Esophagus muscularis mucosa (tissue), 4 donors: ENCODE results near the gene TXNRD2. TPM values are rescaled to one million over a fixed set of nuclear protein-coding genes. Genes with fewer than 3 reads are reported as not detected.

Source experiments
- DNase-seq: peaks from one replicate; pipeline ENCODE4 v3.0.0-alpha.2; 2017; ENCODE audit errors: extremely low spot score
- H3K27ac ChIP-seq, 4 donors: fragments of 200-600 bp; sonication (generic); replicated peaks in 1 of 4; 1 replicate in 3 of 4; 2 replicates in 1 of 4; pipeline ENCODE4 v1.5.1; 2016 to 2019; ENCODE audit warnings: mild to moderate bottlenecking in 1 of 4
- H3K27me3 ChIP-seq, 4 donors: fragments of 200-600 bp; sonication (generic); one replicate each; pipeline versions ENCODE4 v1.5.1 to v1.6.0; 2016 to 2019
- H3K36me3 ChIP-seq, 4 donors: fragments of 200-600 bp; sonication (generic); one replicate each; pipeline ENCODE4 v1.5.1; 2016 to 2019
- H3K4me1 ChIP-seq, 4 donors: fragments of 200-600 bp; sonication (generic); one replicate each; pipeline ENCODE4 v1.5.1; 2016 to 2019
- H3K4me3 ChIP-seq, 4 donors: fragments of 200-600 bp; sonication (generic); 1 replicate in 2 of 4; 2 replicates in 2 of 4; pipeline ENCODE4 v1.5.1; 2016 to 2019; ENCODE audit warnings: mild to moderate bottlenecking in 4 of 4, moderate library complexity in 1 of 4
- H3K9me3 ChIP-seq, 4 donors: fragments of 200-600 bp; sonication (generic); 1 replicate in 3 of 4; 2 replicates in 1 of 4; pipeline ENCODE4 v1.5.1; 2016 to 2019
- CTCF ChIP-seq, 3 experiments: fragments of 200-600 bp in 2 of 3; fragments of 450-650 bp in 1 of 3; sonication (generic) in 2 of 3; IDR thresholded peaks; one replicate each; pipeline ENCODE4 v1.5.1; 2017 to 2019; ENCODE audit warnings: antibody characterized with exemption in 3 of 3, mild to moderate bottlenecking in 2 of 3, moderate library complexity in 1 of 3
- EP300 ChIP-seq: sonication (generic); formaldehyde crosslinking; IDR thresholded peaks from one replicate; pipeline ENCODE4 v1.6.1; 2017; ENCODE audit warnings: antibody characterized with exemption
- POLR2A ChIP-seq: fragments of 450-650 bp; IDR thresholded peaks from one replicate; pipeline ENCODE4 v1.6.1; 2017; ENCODE audit warnings: antibody characterized with exemption, moderate library complexity, mild to moderate bottlenecking, low read depth
- POLR2AphosphoS5 ChIP-seq, 2 donors: sonication (generic); formaldehyde crosslinking; IDR thresholded peaks; one replicate each; pipeline ENCODE4 v1.6.1; 2017; ENCODE audit warnings: antibody characterized with exemption in 2 of 2
- WGBS: methylation state at CpG from one replicate; pipeline ENCODE4 v1.1.5; 2018; 5-methylcytosine and 5-hydroxymethylcytosine counted together
- intact Hi-C: fragments of 100-400 bp; cut with DNase I; formaldehyde crosslinking; loops from one replicate; pipeline ENCODE4 v1.15.1; 2023
- total RNA-seq, 4 donors: library from RNA; depleted of rRNA; stranded (reverse); fragments of >200 nt; gene quantifications; one replicate each; pipeline versions ENCODE4 v1.1.0 to v1.2.1, GENCODE V29; 2016

Gene TXNRD2
- total RNA-seq, 4 donors from 2014 or later = 12.9 to 27.2 (median 23.9) TPM

- Histone ChIP-seq H3K27ac (no peak overlapping the region), H3K4me1 (peaks cover 14 to 25% (median 22%) of the 10 kb centered on the region in 4 donors), H3K9me3 (no peaks in the 10 kb centered on the region), H3K36me3 (peaks cover 0 to 40% (median 26%) of the 10 kb centered on the region in 4 donors), H3K4me3 (no peak overlapping the region), H3K27me3 (no peaks in the 10 kb centered on the region)
- WGBS = 80% methylated on average over 5 of the region's 21 CpGs
- no peak for DNase-seq
- no peak for TF ChIP-seq POLR2A
- no peak for TF ChIP-seq EP300
- TF ChIP-seq POLR2AphosphoS5 (IDR thresholded peaks at IDR 0.05) = no peak
- no peak for TF ChIP-seq CTCF (IDR thresholded peaks at IDR 0.05)
- intact Hi-C loops = no loop called here
Measured at GRCh38 chr22:19876314-19876940, 65.2 kb downstream of the TXNRD2 start.

- intact Hi-C loops = no loop called here
- H3K36me3 ChIP-seq = peaks cover 0 to 40% (median 26%) of the 10 kb centered on the region in 4 donors
- DNase-seq = no peak
- no peaks in the 10 kb centered on the region for H3K27me3 ChIP-seq
- H3K9me3 ChIP-seq = no peaks in the 10 kb centered on the region
- WGBS = 82% methylated on average over 12 of the region's 23 CpGs
- no peak overlapping the region for H3K4me3 ChIP-seq
- peaks cover 10 to 18% (median 15%) of the 10 kb centered on the region in 4 donors for H3K4me1 ChIP-seq
- no peak overlapping the region for H3K27ac ChIP-seq
- TF ChIP-seq POLR2A = no peak
- no peak for TF ChIP-seq CTCF (IDR thresholded peaks at IDR 0.05)
- TF ChIP-seq POLR2AphosphoS5 (IDR thresholded peaks at IDR 0.05) = no peak
- no peak for TF ChIP-seq EP300
Measured at GRCh38 chr22:19875531-19876313, 65.9 kb downstream of the TXNRD2 start.

- DNase-seq = no peak
- intact Hi-C loops = no loop called here
- H3K27ac ChIP-seq = no peak overlapping the region
- H3K4me3 ChIP-seq = no peak overlapping the region
- no peaks in the 10 kb centered on the region for H3K9me3 ChIP-seq
- WGBS = 98% methylated on average over 6 of the region's 12 CpGs
- TF ChIP-seq EP300 (no peak), POLR2AphosphoS5 (IDR thresholded peaks at IDR 0.05) (no peak), POLR2A (no peak), CTCF (IDR thresholded peaks at IDR 0.05) (no peak)
- no peaks in the 10 kb centered on the region for H3K27me3 ChIP-seq
- peaks cover 0 to 40% (median 26%) of the 10 kb centered on the region in 4 donors for H3K36me3 ChIP-seq
- H3K4me1 ChIP-seq = peaks cover 4 to 12% (median 8%) of the 10 kb centered on the region in 4 donors
Measured at GRCh38 chr22:19875061-19875530, 66.5 kb downstream of the TXNRD2 start.

- Histone ChIP-seq H3K27me3 (no peaks in the 10 kb centered on the region), H3K4me3 (no peak overlapping the region), H3K9me3 (no peaks in the 10 kb centered on the region), H3K36me3 (peaks cover 0 to 40% (median 24%) of the 10 kb centered on the region in 4 donors), H3K27ac (no peak overlapping the region), H3K4me1 (peaks cover 0 to 8% (median 4%) of the 10 kb centered on the region in 4 donors)
- DNase-seq = no peak
- WGBS = 69% methylated on average over 17 of the region's 27 CpGs
- TF ChIP-seq POLR2AphosphoS5 (IDR thresholded peaks at IDR 0.05) = no peak
- no peak for TF ChIP-seq CTCF (IDR thresholded peaks at IDR 0.05)
- no peak for TF ChIP-seq EP300
- no peak for TF ChIP-seq POLR2A
- intact Hi-C loops = no loop called here
Measured at GRCh38 chr22:19874307-19875060, 67.1 kb downstream of the TXNRD2 start.
